HepG2 (cell line): ENCODE results near the gene IL17C. TPM values are rescaled to one million over a fixed set of nuclear protein-coding genes. Genes with fewer than 3 reads are reported as not detected.
A peak's percentile ranks its signal among the peaks of the same experiment; 100 is the strongest.

Experiments used
- ATAC-seq: fragments of 200-7000 bp; cut with Tn5 transposase; 3 replicates; pipeline ENCODE4 v1.9.1; 2020; ENCODE audit warnings: mild to moderate bottlenecking, moderate library complexity
- BruUV-seq: library from RNA; stranded (reverse); fragments of 400-500 nt; replicated peaks from 2 replicates; lab custom pipeline; 2021; lab: Mats Ljungman, UMichigan
- CTCF ChIA-PET: fragments of 300-600 bp; formaldehyde crosslinking; extraction: SDS; loops from one replicate; lab custom pipeline; 2021; ENCODE audit warnings: low total read pairs, inconsistent platforms, low intra/inter-chr PET ratio; lab: Yijun Ruan, JAX
- POLR2A ChIA-PET: fragments of 350-600 bp; sonication (Branson Sonifier 250); formaldehyde crosslinking; loops from one replicate; lab custom pipeline; 2020; ENCODE audit warnings: antibody characterized with exemption, inconsistent platforms; lab: Yijun Ruan, JAX
- DNase-seq: peaks from one replicate; pipeline ENCODE4 v3.0.0-alpha.2; 2015; ENCODE audit warnings: low spot score
- FAIRE-seq: peaks from 3 replicates; lab custom pipeline; 2011; peaks lifted over from hg19 to GRCh38; lab: Jason Lieb, UNC
- H2AFZ ChIP-seq: one replicate; pipeline ENCODE4 v1.6.1; 2011; ENCODE audit warnings: low read length, inconsistent platforms
- H3K27ac ChIP-seq: fragments of 300-600 bp; 3 replicates; pipeline ENCODE4 v1.8.0; 2011; ENCODE audit warnings: mixed run types, mild to moderate bottlenecking, mixed read lengths, low read length, inconsistent platforms; ENCODE audit not compliant: insufficient read depth; ENCODE audit errors: extremely low read length
- H3K27me3 ChIP-seq, 2 experiments: fragments of 200-600 bp in 1 of 2; 2 replicates in 1 of 2; 3 replicates in 1 of 2; pipeline versions ENCODE4 v1.6.0 to v1.8.0; 2011; ENCODE audit warnings: low read length in 2 of 2, mild to moderate bottlenecking in 2 of 2, moderate library complexity in 2 of 2, inconsistent platforms in 1 of 2; ENCODE audit not compliant: insufficient read depth in 2 of 2, control insufficient read depth in 1 of 2
- H3K36me3 ChIP-seq, 2 experiments: fragments of 200-600 bp in 1 of 2; replicated peaks in 1 of 2; 2 replicates in 1 of 2; 3 replicates in 1 of 2; pipeline versions ENCODE4 v1.5.1 to v1.8.0; 2011; ENCODE audit warnings: low read length in 2 of 2, inconsistent platforms in 1 of 2; ENCODE audit not compliant: insufficient read depth in 2 of 2, control insufficient read depth in 1 of 2
- H3K4me1 ChIP-seq: 2 replicates; pipeline ENCODE4 v1.5.1; 2012; ENCODE audit warnings: low read length, inconsistent platforms; ENCODE audit not compliant: insufficient read depth
- H3K4me2 ChIP-seq: 2 replicates; pipeline ENCODE4 v1.6.0; 2011; ENCODE audit warnings: low read depth, low read length, inconsistent platforms
- H3K4me3 ChIP-seq, 3 experiments: fragments of 200-600 bp in 1 of 3; sonication (generic), shearing (Covaris generic) in 1 of 3; replicated peaks in 1 of 3; 2 replicates each; pipeline ENCODE4 v1.5.1; 2011 to 2016; ENCODE audit warnings: low read length in 3 of 3, inconsistent platforms in 2 of 3, low read depth in 2 of 3, mild to moderate bottlenecking in 2 of 3, control low read depth in 1 of 3, mixed read lengths in 1 of 3; ENCODE audit not compliant: insufficient read depth in 1 of 3
- H3K79me2 ChIP-seq: one replicate; pipeline ENCODE4 v1.6.1; 2011; ENCODE audit warnings: low read length, inconsistent platforms; ENCODE audit not compliant: insufficient read depth
- H3K9ac ChIP-seq: 2 replicates; pipeline ENCODE4 v1.6.0; 2011; ENCODE audit warnings: mild to moderate bottlenecking, low read depth, low read length, inconsistent platforms; ENCODE audit not compliant: insufficient read depth
- H3K9me3 ChIP-seq: 2 replicates; pipeline ENCODE4 v1.5.1; 2012; ENCODE audit warnings: mild to moderate bottlenecking, low read length
- H4K20me1 ChIP-seq: 2 replicates; pipeline ENCODE4 v1.6.0; 2011; ENCODE audit warnings: inconsistent platforms, mild to moderate bottlenecking, low read length, moderate library complexity; ENCODE audit not compliant: insufficient read depth
- AGO2 ChIP-seq: fragments of 200-400 bp; formaldehyde crosslinking; optimal IDR thresholded peaks from 2 replicates; pipeline ENCODE3; 2017; ENCODE audit warnings: mild to moderate bottlenecking, low read depth, low read length, moderate library complexity
- CREM ChIP-seq, 2 experiments: sonication (generic) in 1 of 2; formaldehyde crosslinking in 1 of 2; IDR thresholded peaks; 2 replicates each; pipeline versions ENCODE4 v1.4.0 to v1.6.1; 2016 to 2020; ENCODE audit warnings: antibody characterized with exemption in 1 of 2, mild to moderate bottlenecking in 1 of 2, missing genetic modification reagents in 1 of 2
- HDAC1 ChIP-seq: sonication (generic); formaldehyde crosslinking; IDR thresholded peaks from 2 replicates; pipeline ENCODE4 v1.5.1; 2020; ENCODE audit warnings: mild to moderate bottlenecking, missing genetic modification reagents
- HOXA3 ChIP-seq: sonication (generic); formaldehyde crosslinking; IDR thresholded peaks from 2 replicates; pipeline ENCODE4 v1.5.0; 2020; ENCODE audit warnings: missing genetic modification reagents
- POLR2A ChIP-seq, 2 experiments: IDR thresholded peaks; 2 replicates each; pipeline ENCODE4 v1.6.1; 2011; ENCODE audit warnings: low read depth in 2 of 2, low read length in 2 of 2, mild to moderate bottlenecking in 1 of 2, moderate library complexity in 1 of 2; ENCODE audit not compliant: insufficient read depth in 1 of 2
- ZC3H13 ChIP-seq: sonication (generic); formaldehyde crosslinking; IDR thresholded peaks from 2 replicates; pipeline ENCODE4 v1.8.1; 2023; ENCODE audit warnings: mild to moderate bottlenecking, missing genetic modification reagents, moderate library complexity
- ZNF230 ChIP-seq: sonication (generic); formaldehyde crosslinking; IDR thresholded peaks from 2 replicates; pipeline ENCODE4 v1.4.0; 2020; ENCODE audit warnings: mild to moderate bottlenecking, missing genetic modification reagents
- ZNF33B ChIP-seq: sonication (generic); formaldehyde crosslinking; IDR thresholded peaks from 2 replicates; pipeline ENCODE4 v1.5.1; 2020; ENCODE audit warnings: mild to moderate bottlenecking, missing genetic modification reagents
- ZNF562 ChIP-seq: sonication (generic); formaldehyde crosslinking; IDR thresholded peaks from 2 replicates; pipeline ENCODE4 v1.8.0; 2022; ENCODE audit warnings: missing genetic modification reagents, borderline replicate concordance
- ZNF788 ChIP-seq: sonication (generic); formaldehyde crosslinking; IDR thresholded peaks from 2 replicates; pipeline ENCODE4 v1.5.0; 2020; ENCODE audit warnings: mild to moderate bottlenecking, missing genetic modification reagents, borderline replicate concordance
- ZNF790 ChIP-seq: sonication (generic); formaldehyde crosslinking; IDR thresholded peaks from 2 replicates; pipeline ENCODE4 v1.8.0; 2022; ENCODE audit warnings: missing genetic modification reagents, mild to moderate bottlenecking, borderline replicate concordance
- WGBS: methylation state at CpG from one replicate; pipeline ENCODE4 v1.1.6; 2017; ENCODE audit warnings: low lambda C conversion rate; 5-methylcytosine and 5-hydroxymethylcytosine counted together
- in situ Hi-C: cut with HindIII; loops from 2 replicates; pipeline ENCODE4 v1.10.0; 2017; ENCODE audit warnings: low pct_unique_long_range_greater_than_20kb; ENCODE audit not compliant: extremely low pct_ligation_motif_present
- intact Hi-C: fragments of 100-400 bp; cut with micrococcal nuclease; formaldehyde crosslinking; loops from one replicate; pipeline ENCODE4 v1.10.0; 2022; ENCODE audit not compliant: unreplicated experiment
- polyA plus RNA-seq, 8 experiments: library from polyadenylated mRNA; depleted of rRNA in 3 of 8; stranded (reverse) in 7 of 8; unstranded in 1 of 8; fragments of >200 nt; fragmentation: Illumina TruSeq in 4 of 8; extraction: Trizol in 4 of 8; gene quantifications; 2 replicates each; pipeline versions ENCODE4 v1.2.1 to v1.2.3, GENCODE V29; 2011 to 2016; ENCODE audit warnings: low read depth in 4 of 8, missing spikeins in 1 of 8, mixed read lengths in 1 of 8; ENCODE audit not compliant: insufficient read depth in 1 of 8
- total RNA-seq, 5 experiments: library from RNA; depleted of rRNA; stranded (reverse); fragments of >200 nt; fragmentation: Illumina TruSeq; extraction: Trizol; gene quantifications; 2 replicates each; pipeline ENCODE4 v1.2.3, GENCODE V29; 2016; ENCODE audit warnings: low read depth in 1 of 5
- TF ChIP-seq, protein P1 (sequence below), 2 experiments: sonication (generic) in 1 of 2; formaldehyde crosslinking in 1 of 2; IDR thresholded peaks; 2 replicates each; pipeline versions ENCODE4 v1.5.1 to v1.6.1; 2011 to 2020; ENCODE audit warnings: borderline replicate concordance in 1 of 2, low read depth in 1 of 2, low read length in 1 of 2, mild to moderate bottlenecking in 1 of 2, missing genetic modification reagents in 1 of 2, moderate library complexity in 1 of 2
- TF ChIP-seq, protein P2 (sequence below): sonication (generic); formaldehyde crosslinking; IDR thresholded peaks from 2 replicates; pipeline ENCODE4 v1.4.0; 2020; ENCODE audit warnings: missing genetic modification reagents
- TF ChIP-seq, protein P3 (sequence below): sonication (generic); formaldehyde crosslinking; IDR thresholded peaks from 2 replicates; pipeline ENCODE4 v1.5.1; 2020; ENCODE audit warnings: mild to moderate bottlenecking, missing genetic modification reagents, moderate library complexity

Gene IL17C
- total and polyA plus RNA-seq, 2 of the 13 experiments (the other 11 are each of a cell fraction or from before 2014, with no cell fraction given) = not detected

DNA sequence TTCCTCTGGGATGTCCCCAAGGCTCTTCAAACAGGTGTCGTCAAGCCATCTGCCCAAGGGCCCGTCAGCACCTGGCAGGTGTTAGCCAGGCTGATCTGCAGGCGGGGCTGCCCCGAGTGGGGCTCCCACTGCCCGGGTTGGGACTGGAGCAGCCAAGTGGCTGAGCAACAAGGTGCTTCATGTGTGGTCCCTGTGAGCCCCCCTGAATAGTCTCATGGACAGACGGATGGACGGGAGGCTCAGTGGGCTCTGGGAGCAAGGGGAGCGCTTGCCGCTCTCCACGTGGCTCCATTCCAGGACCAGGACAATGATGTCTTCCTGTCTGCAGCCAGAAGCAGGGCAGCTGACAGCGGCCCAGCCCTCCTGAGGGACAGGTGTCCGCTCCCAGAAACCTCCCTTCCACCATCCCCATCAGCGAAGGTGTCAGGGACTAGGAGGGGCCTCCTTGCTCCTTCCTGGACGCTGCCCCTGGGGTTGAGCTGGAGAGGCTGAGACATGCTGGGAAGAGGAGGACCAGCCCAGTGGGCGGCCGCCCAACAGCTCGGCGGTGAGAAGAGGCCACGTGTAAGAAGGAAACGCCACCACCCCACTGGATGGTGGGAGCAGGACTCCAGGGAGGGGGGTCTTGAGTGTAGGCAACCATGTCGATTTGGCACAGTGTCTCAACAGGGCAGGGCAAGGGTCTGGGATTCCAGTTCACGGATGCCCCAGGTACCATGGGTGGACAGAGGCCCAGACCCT, 38.3 kb downstream of the IL17C start:
- H3K4me3 ChIP-seq = no peak overlapping the region
- H3K9ac ChIP-seq = no peak overlapping the region
- no TSS peak for BruUV-seq
- H3K27ac ChIP-seq = no peak overlapping the region
- H3K79me2 ChIP-seq = no peaks in the 10 kb centered on the region
- FAIRE-seq (no peak), ATAC-seq (no peak), DNase-seq (no peak)
- no peak overlapping the region for H3K4me2 ChIP-seq
- POLR2A ChIA-PET = no interaction called here
- intact Hi-C loops (no loop called here), in situ Hi-C loops (no loop called here)
- peaks cover 30% of the 10 kb centered on the region for H3K4me1 ChIP-seq
- peaks cover 5% of the 10 kb centered on the region; the same call in 1 of the 2 replicates for H4K20me1 ChIP-seq
- H3K9me3 ChIP-seq = no peaks in the 10 kb centered on the region
- CTCF ChIA-PET = no interaction called here
- 86% methylated on average over 13 of the region's 22 CpGs for WGBS
- H3K27me3 ChIP-seq = peaks cover 5 to 15% of the 10 kb centered on the region in 2 experiments; a peak in 4 of 5 replicates
- no peaks in the 10 kb centered on the region; a peak in 1 of 5 replicates for H3K36me3 ChIP-seq
- H2AFZ ChIP-seq = no peak overlapping the region
- 0 out of 2 replicates have a peak, but pooled peaks have one; percentile 36 for TF ChIP-seq ZC3H13
- 0 out of 2 replicates have a peak, but pooled peaks have one; percentile 15 for TF ChIP-seq ZNF230 (CRISPR knock-in tag)
- no peak for TF ChIP-seq HDAC1
- TF ChIP-seq AGO2 = peak; percentile 53
- TF ChIP-seq, protein P1, sequence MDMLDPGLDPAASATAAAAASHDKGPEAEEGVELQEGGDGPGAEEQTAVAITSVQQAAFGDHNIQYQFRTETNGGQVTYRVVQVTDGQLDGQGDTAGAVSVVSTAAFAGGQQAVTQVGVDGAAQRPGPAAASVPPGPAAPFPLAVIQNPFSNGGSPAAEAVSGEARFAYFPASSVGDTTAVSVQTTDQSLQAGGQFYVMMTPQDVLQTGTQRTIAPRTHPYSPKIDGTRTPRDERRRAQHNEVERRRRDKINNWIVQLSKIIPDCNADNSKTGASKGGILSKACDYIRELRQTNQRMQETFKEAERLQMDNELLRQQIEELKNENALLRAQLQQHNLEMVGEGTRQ (IDR thresholded peaks at IDR 0.05; ENCODE audit: low read depth, low read length) = no peak
- TF ChIP-seq, protein P1 (CRISPR knock-in tag; IDR thresholded peaks at IDR 0.05; ENCODE audit: borderline replicate concordance) = no peak
- no peak; the same call in 1 of the 2 replicates for TF ChIP-seq ZNF788
- TF ChIP-seq, protein P2, sequence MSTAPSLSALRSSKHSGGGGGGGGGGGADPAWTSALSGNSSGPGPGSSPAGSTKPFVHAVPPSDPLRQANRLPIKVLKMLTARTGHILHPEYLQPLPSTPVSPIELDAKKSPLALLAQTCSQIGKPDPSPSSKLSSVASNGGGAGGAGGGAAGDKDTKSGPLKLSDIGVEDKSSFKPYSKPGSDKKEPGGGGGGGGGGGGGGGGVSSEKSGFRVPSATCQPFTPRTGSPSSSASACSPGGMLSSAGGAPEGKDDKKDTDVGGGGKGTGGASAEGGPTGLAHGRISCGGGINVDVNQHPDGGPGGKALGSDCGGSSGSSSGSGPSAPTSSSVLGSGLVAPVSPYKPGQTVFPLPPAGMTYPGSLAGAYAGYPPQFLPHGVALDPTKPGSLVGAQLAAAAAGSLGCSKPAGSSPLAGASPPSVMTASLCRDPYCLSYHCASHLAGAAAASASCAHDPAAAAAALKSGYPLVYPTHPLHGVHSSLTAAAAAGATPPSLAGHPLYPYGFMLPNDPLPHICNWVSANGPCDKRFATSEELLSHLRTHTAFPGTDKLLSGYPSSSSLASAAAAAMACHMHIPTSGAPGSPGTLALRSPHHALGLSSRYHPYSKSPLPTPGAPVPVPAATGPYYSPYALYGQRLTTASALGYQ (CRISPR knock-in tag) = no peak
- TF ChIP-seq POLR2A (IDR thresholded peaks at IDR 0.05; ENCODE audit: insufficient read depth in 1 of 2, low read depth in 2 of 2, low read length in 2 of 2) = peak in 1 of 2 experiments; percentile 19; a peak in 1 of 4 replicates
- no peak for TF ChIP-seq CREM (IDR thresholded peaks at IDR 0.05)
- 0 out of 2 replicates have a peak, but pooled peaks have one; percentile 6 for TF ChIP-seq CREM (CRISPR knock-in tag; IDR thresholded peaks at IDR 0.05)
- no peak for TF ChIP-seq ZNF562 (CRISPR knock-in tag)
- 0 out of 2 replicates have a peak, but pooled peaks have one; percentile 52 for TF ChIP-seq ZNF790
- no peak for TF ChIP-seq ZNF33B
- 0 out of 2 replicates have a peak, but pooled peaks have one; percentile 6 for TF ChIP-seq HOXA3 (CRISPR knock-in tag)
- TF ChIP-seq, protein P3, sequence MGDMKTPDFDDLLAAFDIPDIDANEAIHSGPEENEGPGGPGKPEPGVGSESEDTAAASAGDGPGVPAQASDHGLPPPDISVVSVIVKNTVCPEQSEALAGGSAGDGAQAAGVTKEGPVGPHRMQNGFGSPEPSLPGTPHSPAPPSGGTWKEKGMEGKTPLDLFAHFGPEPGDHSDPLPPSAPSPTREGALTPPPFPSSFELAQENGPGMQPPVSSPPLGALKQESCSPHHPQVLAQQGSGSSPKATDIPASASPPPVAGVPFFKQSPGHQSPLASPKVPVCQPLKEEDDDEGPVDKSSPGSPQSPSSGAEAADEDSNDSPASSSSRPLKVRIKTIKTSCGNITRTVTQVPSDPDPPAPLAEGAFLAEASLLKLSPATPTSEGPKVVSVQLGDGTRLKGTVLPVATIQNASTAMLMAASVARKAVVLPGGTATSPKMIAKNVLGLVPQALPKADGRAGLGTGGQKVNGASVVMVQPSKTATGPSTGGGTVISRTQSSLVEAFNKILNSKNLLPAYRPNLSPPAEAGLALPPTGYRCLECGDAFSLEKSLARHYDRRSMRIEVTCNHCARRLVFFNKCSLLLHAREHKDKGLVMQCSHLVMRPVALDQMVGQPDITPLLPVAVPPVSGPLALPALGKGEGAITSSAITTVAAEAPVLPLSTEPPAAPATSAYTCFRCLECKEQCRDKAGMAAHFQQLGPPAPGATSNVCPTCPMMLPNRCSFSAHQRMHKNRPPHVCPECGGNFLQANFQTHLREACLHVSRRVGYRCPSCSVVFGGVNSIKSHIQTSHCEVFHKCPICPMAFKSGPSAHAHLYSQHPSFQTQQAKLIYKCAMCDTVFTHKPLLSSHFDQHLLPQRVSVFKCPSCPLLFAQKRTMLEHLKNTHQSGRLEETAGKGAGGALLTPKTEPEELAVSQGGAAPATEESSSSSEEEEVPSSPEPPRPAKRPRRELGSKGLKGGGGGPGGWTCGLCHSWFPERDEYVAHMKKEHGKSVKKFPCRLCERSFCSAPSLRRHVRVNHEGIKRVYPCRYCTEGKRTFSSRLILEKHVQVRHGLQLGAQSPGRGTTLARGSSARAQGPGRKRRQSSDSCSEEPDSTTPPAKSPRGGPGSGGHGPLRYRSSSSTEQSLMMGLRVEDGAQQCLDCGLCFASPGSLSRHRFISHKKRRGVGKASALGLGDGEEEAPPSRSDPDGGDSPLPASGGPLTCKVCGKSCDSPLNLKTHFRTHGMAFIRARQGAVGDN (CRISPR knock-in tag) = peak; percentile 33
